OCI-LY7 (cell line): ENCODE data around the gene OPCML. TPM values are rescaled to one million over a fixed set of nuclear protein-coding genes. Genes with fewer than 3 reads are reported as not detected.

ENCODE experiments used
- BruUV-seq: library from RNA; stranded (reverse); fragments of 400-500 nt; replicated peaks from 2 replicates; lab custom pipeline; 2021; lab: Mats Ljungman, UMichigan
- CTCF ChIA-PET: fragments of 300-600 bp; sonication (Branson Sonifier 250); formaldehyde crosslinking; loops from one replicate; lab custom pipeline; 2022; ENCODE audit warnings: antibody characterized with exemption; ENCODE audit not compliant: unreplicated experiment; lab: Charles Lee
- POLR2A ChIA-PET: fragments of 300-600 bp; sonication (Branson Sonifier 250); formaldehyde crosslinking; loops from one replicate; lab custom pipeline; 2022; ENCODE audit warnings: antibody characterized with exemption; lab: Charles Lee
- DNase-seq: peaks from one replicate; pipeline ENCODE4 v3.0.0-alpha.2; 2015; ENCODE audit warnings: low spot score
- H2AFZ ChIP-seq: fragments of 200-600 bp; sonication (generic), shearing (Covaris generic); 2 replicates; pipeline ENCODE4 v1.6.1; 2014; ENCODE audit warnings: mild to moderate bottlenecking, antibody characterized with exemption, low read length, moderate library complexity
- H3K27ac ChIP-seq: fragments of 200-600 bp; sonication (generic); 2 replicates; pipeline ENCODE4 v1.5.1; 2014; ENCODE audit warnings: mixed run types, low read depth, mild to moderate bottlenecking, moderate library complexity, low read length, inconsistent platforms; ENCODE audit not compliant: poor library complexity, severe bottlenecking
- H3K36me3 ChIP-seq: fragments of 200-600 bp; sonication (generic); 2 replicates; pipeline ENCODE4 v1.6.1; 2014; ENCODE audit warnings: mild to moderate bottlenecking, antibody characterized with exemption, low read length, moderate library complexity, mixed read lengths; ENCODE audit not compliant: insufficient read depth
- H3K4me1 ChIP-seq: fragments of 200-600 bp; sonication (generic); 2 replicates; pipeline ENCODE4 v1.5.1; 2014; ENCODE audit warnings: mild to moderate bottlenecking, low read length; ENCODE audit not compliant: insufficient read depth, poor library complexity, severe bottlenecking
- H3K4me2 ChIP-seq: fragments of 200-600 bp; sonication (generic); 2 replicates; pipeline ENCODE4 v1.6.1; 2014; ENCODE audit warnings: mild to moderate bottlenecking, low read length
- H3K4me3 ChIP-seq: fragments of 200-600 bp; sonication (generic); 2 replicates; pipeline ENCODE4 v1.5.1; 2014; ENCODE audit warnings: mild to moderate bottlenecking, low read depth, low read length; ENCODE audit not compliant: poor library complexity, severe bottlenecking
- H3K79me2 ChIP-seq: fragments of 200-600 bp; sonication (generic); 2 replicates; pipeline ENCODE4 v1.6.1; 2016; ENCODE audit warnings: low read depth, mild to moderate bottlenecking, low read length, moderate library complexity, mixed read lengths; ENCODE audit not compliant: insufficient read depth
- H3K9me2 ChIP-seq: fragments of 200-600 bp; sonication (generic); 2 replicates; pipeline ENCODE4 v1.6.1; 2016; ENCODE audit warnings: mild to moderate bottlenecking, low read length, mixed read lengths; ENCODE audit not compliant: insufficient read depth
- H3K9me3 ChIP-seq: fragments of 200-600 bp; sonication (generic); 2 replicates; pipeline ENCODE4 v1.6.1; 2014; ENCODE audit warnings: mild to moderate bottlenecking, mixed run types, low read length, mixed read lengths
- H4K20me1 ChIP-seq: fragments of 200-600 bp; sonication (generic); 2 replicates; pipeline ENCODE4 v1.6.1; 2014; ENCODE audit warnings: mild to moderate bottlenecking, antibody characterized with exemption, low read length, moderate library complexity, mixed read lengths; ENCODE audit not compliant: insufficient read depth
- CTCF ChIP-seq: fragments of 200-600 bp; sonication (generic); conservative IDR thresholded peaks from 2 replicates; pipeline ENCODE4 v1.5.1; 2014; ENCODE audit warnings: mild to moderate bottlenecking, antibody characterized with exemption, low read length, moderate library complexity, mixed read lengths
- EZH2phosphoT487 ChIP-seq: fragments of 200-600 bp; sonication (generic); IDR thresholded peaks from 2 replicates; pipeline ENCODE4 v1.6.1; 2018; ENCODE audit warnings: low read depth, borderline replicate concordance, mild to moderate bottlenecking, mixed run types, antibody characterized with exemption, low read length, moderate library complexity, mixed read lengths
- intact Hi-C: fragments of 100-400 bp; cut with micrococcal nuclease; formaldehyde crosslinking; loops from one replicate; pipeline ENCODE4 v1.10.0; 2022; ENCODE audit not compliant: unreplicated experiment
- total RNA-seq, 2 experiments: library from RNA; depleted of rRNA in 1 of 2; stranded (reverse); fragments of >200 nt in 1 of 2; shearing (Covaris generic) in 1 of 2; gene quantifications; 2 replicates each; pipeline ENCODE4 v1.2.3, GENCODE V29; 2014 to 2022

The OPCML gene
- total RNA-seq, 2 experiments from 2014 or later = not detected

GRCh38 chr11:132578580-132578979, 953.7 kb downstream of the OPCML start:
- intact Hi-C loops = no loop called here
- no peak for DNase-seq
- Histone ChIP-seq H3K36me3 (no peaks in the 10 kb centered on the region), H3K79me2 (no peaks in the 10 kb centered on the region), H3K27ac (no peak overlapping the region), H3K4me2 (no peak overlapping the region), H2AFZ (no peak overlapping the region), H3K9me3 (no peaks in the 10 kb centered on the region), H4K20me1 (no peaks in the 10 kb centered on the region), H3K9me2 (no peaks in the 10 kb centered on the region), H3K4me3 (no peak overlapping the region), H3K4me1 (no peaks in the 10 kb centered on the region)
- ChIA-PET CTCF (no interaction called here), POLR2A (no interaction called here)
- TF ChIP-seq CTCF (no peak), EZH2phosphoT487 (no peak)
- BruUV-seq = no TSS peak

- TF ChIP-seq CTCF (no peak), EZH2phosphoT487 (no peak)
- intact Hi-C loops = no loop called here
Observed at GRCh38 chr11:132576706-132577105, 955.6 kb downstream of the OPCML start.

GRCh38 chr11:132564091-132564885, 968.0 kb downstream of the OPCML start:
- CTCF ChIA-PET = no interaction called here
- H4K20me1 ChIP-seq = no peaks in the 10 kb centered on the region
- H3K4me2 ChIP-seq = no peak overlapping the region
- no peaks in the 10 kb centered on the region for H3K36me3 ChIP-seq
- BruUV-seq = no TSS peak
- no peaks in the 10 kb centered on the region for H3K9me3 ChIP-seq
- intact Hi-C loops = no loop called here
- H3K27ac ChIP-seq = no peak overlapping the region
- H2AFZ ChIP-seq = no peak overlapping the region
- no peaks in the 10 kb centered on the region for H3K4me1 ChIP-seq
- TF ChIP-seq EZH2phosphoT487 = no peak
- no peaks in the 10 kb centered on the region for H3K79me2 ChIP-seq
- no peak overlapping the region for H3K4me3 ChIP-seq
- POLR2A ChIA-PET = no interaction called here
- no peak for DNase-seq
- H3K9me2 ChIP-seq = no peaks in the 10 kb centered on the region

More at GRCh38 chr11:132576706-132577105, 955.6 kb downstream of the OPCML start:
- Histone ChIP-seq H3K9me2 (no peaks in the 10 kb centered on the region), H3K4me2 (no peak overlapping the region), H3K4me3 (no peak overlapping the region), H3K9me3 (no peaks in the 10 kb centered on the region), H4K20me1 (no peaks in the 10 kb centered on the region), H3K79me2 (no peaks in the 10 kb centered on the region), H3K27ac (no peak overlapping the region), H3K4me1 (no peaks in the 10 kb centered on the region), H2AFZ (no peak overlapping the region), H3K36me3 (no peaks in the 10 kb centered on the region)
- no peak for DNase-seq
- ChIA-PET POLR2A (interaction anchor here (0.7 kb wide), 1 partner anchor 10 kb away, joined by 3 read pairs; no protein-coding TSS in a partner anchor), CTCF (no interaction called here)
- no TSS peak for BruUV-seq
